H9 (cell line): ENCODE data around the gene HAPLN1. TPM values are rescaled to one million over a fixed set of nuclear protein-coding genes. Genes with fewer than 3 reads are reported as not detected.

Source experiments
- DNase-seq: peaks from one replicate; pipeline ENCODE4 v3.0.0-alpha.2; 2017
- H2AFZ ChIP-seq: one replicate; pipeline ENCODE4 v1.6.1; 2013; ENCODE audit warnings: mild to moderate bottlenecking, low read length, control low read depth, moderate library complexity
- H2AK5ac ChIP-seq: 2 replicates; pipeline ENCODE4 v1.6.1; 2013; ENCODE audit warnings: low read length, control low read depth, mixed read lengths; ENCODE audit not compliant: insufficient read length
- H2BK120ac ChIP-seq: one replicate; pipeline ENCODE4 v1.6.1; 2013; ENCODE audit warnings: low read depth, mild to moderate bottlenecking, low read length, control low read depth, inconsistent platforms; ENCODE audit not compliant: poor library complexity, severe bottlenecking
- H2BK12ac ChIP-seq: 2 replicates; pipeline ENCODE4 v1.6.1; 2013; ENCODE audit warnings: low read length, control low read depth, mixed read lengths, low read depth; ENCODE audit not compliant: insufficient read length
- H2BK15ac ChIP-seq: 2 replicates; pipeline ENCODE4 v1.6.1; 2013; ENCODE audit warnings: low read depth, low read length, control low read depth
- H2BK20ac ChIP-seq: one replicate; pipeline ENCODE4 v1.6.1; 2013; ENCODE audit warnings: low read depth, mild to moderate bottlenecking, low read length, control low read depth, inconsistent platforms; ENCODE audit not compliant: poor library complexity, severe bottlenecking
- H2BK5ac ChIP-seq: 2 replicates; pipeline ENCODE4 v1.6.1; 2013; ENCODE audit warnings: low read length, control low read depth, mixed read lengths; ENCODE audit not compliant: insufficient read length
- H3K14ac ChIP-seq: 2 replicates; pipeline ENCODE4 v1.6.1; 2013; ENCODE audit warnings: low read length, control low read depth; ENCODE audit not compliant: insufficient read depth
- H3K18ac ChIP-seq: 2 replicates; pipeline ENCODE4 v1.6.1; 2013; ENCODE audit warnings: low read depth, mild to moderate bottlenecking, mixed read lengths, low read length, control low read depth; ENCODE audit not compliant: insufficient read length
- H3K23ac ChIP-seq: 2 replicates; pipeline ENCODE4 v1.6.1; 2013; ENCODE audit warnings: low read length, control low read depth, mixed read lengths, low read depth; ENCODE audit not compliant: insufficient read length
- H3K23me2 ChIP-seq: 2 replicates; pipeline ENCODE4 v1.6.1; 2013; ENCODE audit warnings: low read depth, mild to moderate bottlenecking, mixed read lengths, low read length, control low read depth; ENCODE audit not compliant: insufficient read length, poor library complexity, severe bottlenecking
- H3K27ac ChIP-seq: 2 replicates; pipeline ENCODE4 v1.5.1; 2013; ENCODE audit warnings: low read length, control low read depth, mixed read lengths, low read depth; ENCODE audit not compliant: insufficient read length
- H3K27me3 ChIP-seq: 2 replicates; pipeline ENCODE4 v1.6.1; 2013; ENCODE audit warnings: low read length, control low read depth, inconsistent platforms; ENCODE audit not compliant: insufficient read depth
- H3K4ac ChIP-seq: 2 replicates; pipeline ENCODE4 v1.6.1; 2013; ENCODE audit warnings: low read depth, mild to moderate bottlenecking, control low read depth, inconsistent platforms, low read length, moderate library complexity
- H3K4me1 ChIP-seq: 2 replicates; pipeline ENCODE4 v1.6.1; 2013; ENCODE audit warnings: low read length, control low read depth, inconsistent platforms; ENCODE audit not compliant: insufficient read depth
- H3K4me2 ChIP-seq: 2 replicates; pipeline ENCODE4 v1.6.1; 2013; ENCODE audit warnings: low read length, control low read depth, mixed read lengths; ENCODE audit not compliant: insufficient read length, insufficient read depth
- H3K56ac ChIP-seq: 2 replicates; pipeline ENCODE4 v1.6.1; 2013; ENCODE audit warnings: low read depth, mild to moderate bottlenecking, mixed read lengths, low read length, control low read depth; ENCODE audit not compliant: insufficient read length
- H3K79me1 ChIP-seq: 2 replicates; pipeline ENCODE4 v1.6.1; 2013; ENCODE audit warnings: low read depth, mild to moderate bottlenecking, moderate library complexity, low read length, control low read depth, inconsistent platforms; ENCODE audit not compliant: insufficient read depth, poor library complexity, severe bottlenecking
- H3K79me2 ChIP-seq: 2 replicates; pipeline ENCODE4 v1.6.1; 2013; ENCODE audit warnings: low read length, control low read depth, inconsistent platforms; ENCODE audit not compliant: insufficient read depth
- H3K9ac ChIP-seq: 2 replicates; pipeline ENCODE4 v1.6.1; 2013; ENCODE audit warnings: low read length, control low read depth, mixed read lengths; ENCODE audit not compliant: insufficient read length; ENCODE audit errors: extremely low read depth
- H3K9me3 ChIP-seq: one replicate; pipeline ENCODE4 v1.6.1; 2013; ENCODE audit warnings: low read depth, low read length, inconsistent platforms; ENCODE audit not compliant: control insufficient read depth
- H3T11ph ChIP-seq: one replicate; pipeline ENCODE4 v1.6.1; 2013; ENCODE audit warnings: mild to moderate bottlenecking, low read length, control low read depth, inconsistent platforms
- H4K20me1 ChIP-seq: one replicate; pipeline ENCODE4 v1.6.1; 2013; ENCODE audit not compliant: control insufficient read depth, insufficient read length, insufficient read depth
- H4K5ac ChIP-seq: 2 replicates; pipeline ENCODE4 v1.6.1; 2013; ENCODE audit warnings: low read depth, mild to moderate bottlenecking, mixed read lengths, low read length, control low read depth; ENCODE audit not compliant: insufficient read length
- H4K8ac ChIP-seq: replicated peaks from 2 replicates; pipeline ENCODE4 v1.6.1; 2013; ENCODE audit warnings: low read length, control low read depth, mixed read lengths, low read depth; ENCODE audit not compliant: insufficient read length
- H4K91ac ChIP-seq: 2 replicates; pipeline ENCODE4 v1.6.1; 2013; ENCODE audit warnings: low read depth, mild to moderate bottlenecking, moderate library complexity, mixed read lengths, low read length, control low read depth; ENCODE audit not compliant: insufficient read length
- H3K27ac Mint-ChIP-seq, 3 experiments: 2 replicates in 2 of 3; 3 replicates in 1 of 3; pipeline ENCODE4 v1.8.0; 2020 to 2021; ENCODE audit warnings: mixed read lengths in 3 of 3, mild to moderate bottlenecking in 1 of 3, moderate library complexity in 1 of 3
- H3K27me3 Mint-ChIP-seq: 2 replicates; pipeline ENCODE4 v1.8.0; 2021; ENCODE audit warnings: low read depth, mild to moderate bottlenecking, moderate library complexity, mixed read lengths
- H3K36me3 Mint-ChIP-seq, 3 experiments: 2 replicates in 2 of 3; 3 replicates in 1 of 3; pipeline ENCODE4 v1.8.0; 2020 to 2021; ENCODE audit warnings: low read depth in 3 of 3, mixed read lengths in 3 of 3; ENCODE audit not compliant: insufficient read depth in 1 of 3
- H3K4me1 Mint-ChIP-seq, 2 experiments: 2 replicates each; pipeline ENCODE4 v1.8.0; 2020; ENCODE audit warnings: mixed read lengths in 2 of 2
- H3K4me3 Mint-ChIP-seq, 2 experiments: 2 replicates in 1 of 2; 3 replicates in 1 of 2; pipeline ENCODE4 v1.8.0; 2020 to 2021; ENCODE audit warnings: mild to moderate bottlenecking in 2 of 2, mixed read lengths in 2 of 2, moderate library complexity in 1 of 2
- H3K9me3 Mint-ChIP-seq, 2 experiments: 2 replicates in 1 of 2; 3 replicates in 1 of 2; pipeline ENCODE4 v1.8.0; 2020; ENCODE audit warnings: mild to moderate bottlenecking in 2 of 2, mixed read lengths in 2 of 2, moderate library complexity in 1 of 2
- CTCF ChIP-seq: fragments of 200-600 bp; sonication (generic); conservative IDR thresholded peaks from 3 replicates; pipeline ENCODE4 v1.8.0; 2021; ENCODE audit warnings: antibody characterized with exemption, mild to moderate bottlenecking
- WGBS: extraction: QIAGEN DNeasy Blood & Tissue Kit; methylation state at CpG from one replicate; pipeline ENCODE4 v1.1.7; 2013; ENCODE audit warnings: missing lambda C conversion rate, low lambda C conversion rate, mixed read lengths; ENCODE audit not compliant: insufficient read length; ENCODE audit errors: extremely low coverage; 5-methylcytosine and 5-hydroxymethylcytosine counted together
- total RNA-seq: library from RNA; stranded (reverse); gene quantifications from 2 replicates; pipeline ENCODE4 v1.2.1, GENCODE V29; 2021

Gene HAPLN1
- total RNA-seq, 1 experiment from 2014 or later, result 0.22 TPM

- no peak overlapping the region for H3K27ac Mint-ChIP-seq
- peaks cover 8 to 15% of the 10 kb centered on the region in 2 experiments for H3K4me1 Mint-ChIP-seq
- Histone ChIP-seq H4K8ac (no peak overlapping the region), H2BK5ac (no peak overlapping the region), H3K79me1 (no peaks in the 10 kb centered on the region), H3K23me2 (no peaks in the 10 kb centered on the region), H3K9ac (no peak overlapping the region), H4K91ac (no peak overlapping the region), H3K4me2 (no peak overlapping the region), H3K56ac (no peak overlapping the region), H3K18ac (no peak overlapping the region), H2BK12ac (no peak overlapping the region), H3K14ac (no peak overlapping the region), H4K5ac (no peak overlapping the region), H3T11ph (no peak overlapping the region), H3K9me3 (no peaks in the 10 kb centered on the region), H2AK5ac (no peak overlapping the region), H2BK20ac (no peak overlapping the region), H3K4me1 (no peaks in the 10 kb centered on the region), H3K4ac (no peak overlapping the region), H3K27ac (no peak overlapping the region), H2BK120ac (no peak overlapping the region), H3K79me2 (no peaks in the 10 kb centered on the region), H2BK15ac (no peak overlapping the region), H3K27me3 (no peaks in the 10 kb centered on the region), H3K23ac (no peak overlapping the region), H4K20me1 (no peaks in the 10 kb centered on the region), H2AFZ (no peak overlapping the region)
- no CpG with 5 or more reads among the region's 2 CpGs for WGBS
- no peak for TF ChIP-seq CTCF
- H3K36me3 Mint-ChIP-seq, result no peaks in the 10 kb centered on the region
- no peaks in the 10 kb centered on the region for H3K9me3 Mint-ChIP-seq
- DNase-seq, result no peak
- no peak overlapping the region for H3K4me3 Mint-ChIP-seq
- no peaks in the 10 kb centered on the region for H3K27me3 Mint-ChIP-seq
Observed at GRCh38 chr5:83653669-83654068, 67.0 kb downstream of the HAPLN1 start.
